Fibroblast of skin of right biceps (primary cell): ENCODE data around the gene CEP57.

Experiments used
- DNase-seq: peaks from one replicate; pipeline ENCODE4 v3.0.0-alpha.2; 2013

Gene CEP57

GRCh38 chr11:95790123-95790932 is at the start of gene CEP57:
CEP57 (plus strand) TSS chr11:95790498; CDS start chr11:95790699, 201 bp downstream.
- peak; percentile 99 for DNase-seq

DNA sequence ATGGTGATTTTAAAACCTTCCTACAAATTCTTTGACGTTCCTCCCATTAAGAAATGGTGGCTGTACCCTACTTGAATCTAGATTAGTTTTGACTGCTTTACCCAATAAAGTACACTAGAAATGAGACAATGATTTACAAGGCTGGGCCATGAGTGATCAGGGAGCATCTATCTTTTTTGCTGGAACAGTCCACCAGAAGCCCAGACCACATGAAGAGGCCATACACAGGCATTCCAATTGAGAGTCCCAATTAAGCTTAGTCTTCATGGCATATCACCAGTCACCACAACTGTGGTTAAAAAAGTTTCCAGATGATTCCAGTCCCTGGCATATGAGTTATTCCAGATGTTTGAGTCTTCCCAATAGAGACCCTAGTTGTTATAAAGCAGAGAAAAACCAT is 40.2 kb upstream of the CEP57 start:
- DNase-seq, result no peak

GRCh38 chr11:95751515-95751914 is 38.8 kb upstream of the CEP57 start:
- no peak for DNase-seq

DNA sequence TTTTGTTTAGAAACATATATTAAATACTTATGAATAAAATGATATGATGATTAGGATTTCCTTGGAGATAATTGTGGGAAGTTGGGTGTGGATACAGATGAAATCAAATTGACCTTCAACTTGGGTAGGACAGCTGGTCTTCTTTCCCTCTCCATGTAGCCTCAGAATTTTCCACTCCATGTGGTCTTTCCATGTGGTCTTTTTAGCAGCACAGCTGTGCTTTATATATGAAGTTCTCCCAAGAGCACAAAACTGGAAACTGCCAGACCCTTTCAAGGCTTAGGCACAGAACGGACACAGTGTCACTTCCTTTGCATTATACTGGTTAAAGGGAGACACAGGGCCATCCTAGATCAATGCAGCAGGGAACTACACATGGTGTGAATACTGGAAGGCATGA is 29.4 kb upstream of the CEP57 start:
- DNase-seq, result peak; percentile 2

GRCh38 chr11:95762534-95762933 is 27.8 kb upstream of the CEP57 start:
- peak; percentile 53 for DNase-seq

DNA sequence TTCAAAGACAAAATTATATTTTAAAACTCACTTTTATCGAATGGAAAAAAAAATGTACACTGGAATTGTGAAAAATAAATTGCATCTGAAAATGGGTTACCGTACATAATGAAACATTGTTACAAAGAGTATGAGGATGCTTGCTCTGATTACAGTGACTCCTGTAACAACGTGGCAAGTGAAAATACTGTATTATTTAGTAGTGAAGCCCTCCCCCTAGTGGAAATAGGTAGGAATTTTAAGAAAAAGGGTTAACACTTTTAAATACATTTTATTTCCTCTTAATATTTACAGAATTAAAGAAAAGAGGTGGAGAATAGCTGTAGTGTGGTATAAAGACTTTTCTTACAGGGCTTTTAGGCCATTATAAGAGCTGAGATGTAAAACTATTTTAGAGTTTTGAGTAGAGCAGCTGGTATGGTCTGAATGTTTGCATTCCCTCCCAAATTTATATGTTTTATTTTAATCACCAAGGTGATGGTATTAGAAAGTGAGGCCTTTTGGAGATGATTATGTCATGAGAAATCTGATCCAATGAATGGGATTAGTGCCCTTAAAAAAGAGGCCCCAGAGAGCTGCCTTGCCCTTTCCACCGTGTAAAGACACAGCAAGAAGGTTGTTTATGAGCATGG is 25.9 kb upstream of the CEP57 start:
- peak; percentile 64 for DNase-seq

DNA sequence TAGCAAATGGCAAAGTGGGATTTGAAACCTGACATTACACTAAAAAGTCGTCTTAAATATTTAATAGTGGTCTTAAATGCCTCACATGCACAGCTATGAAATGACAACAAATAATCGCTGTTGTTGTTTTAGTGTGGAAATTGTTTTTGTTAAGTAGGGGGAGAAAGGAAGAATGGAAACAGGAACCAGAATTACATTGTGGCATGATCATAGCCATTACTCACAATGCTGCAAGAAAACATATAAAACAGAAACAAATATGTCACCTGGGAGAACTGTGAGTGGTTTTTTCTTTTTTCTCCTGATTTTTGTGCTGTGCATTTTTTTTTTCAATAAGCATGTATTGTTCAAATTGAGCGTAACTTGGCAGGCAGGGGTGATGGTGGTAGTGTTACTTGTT is 23.6 kb upstream of the CEP57 start:
- no peak for DNase-seq

- DNase-seq, result peak; percentile 55
Measured at GRCh38 chr11:95767498-95767897, 22.8 kb upstream of the CEP57 start.

DNA sequence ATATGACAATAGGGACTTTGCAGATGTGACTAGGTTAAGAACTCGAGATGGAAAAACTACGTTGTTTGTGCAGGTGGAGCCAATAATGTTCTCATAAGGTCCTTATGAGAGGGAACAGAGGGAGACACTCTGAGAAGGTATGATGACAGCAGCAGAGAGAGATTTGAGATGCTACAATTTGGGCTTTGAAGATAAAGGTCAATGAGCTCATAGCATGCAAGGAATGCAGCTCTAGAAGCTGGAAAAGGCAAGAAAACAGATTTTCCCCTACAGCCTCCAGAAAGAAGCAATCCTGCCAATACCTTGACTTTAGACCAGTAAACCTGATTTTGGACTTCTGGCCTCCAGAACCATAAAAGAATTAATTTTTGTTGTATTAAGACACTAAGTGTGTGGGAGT is 21.8 kb upstream of the CEP57 start:
- DNase-seq, result peak; percentile 19

GRCh38 chr11:95776859-95777258 is 13.4 kb upstream of the CEP57 start:
- DNase-seq, result no peak

- no peak for DNase-seq
Measured at GRCh38 chr11:95778699-95779098, 11.6 kb upstream of the CEP57 start.

GRCh38 chr11:95780544-95780943 is 9.8 kb upstream of the CEP57 start:
- no peak for DNase-seq

- DNase-seq, result peak; percentile 47
Measured at GRCh38 chr11:95788921-95789505, 1.3 kb upstream of the CEP57 start.

- peak; percentile 100 for DNase-seq
Measured at GRCh38 chr11:95789506-95790122, 684 bp upstream of the CEP57 start, which contains the start of gene FAM76B. FAM76B (minus strand) TSS chr11:95789782; CDS start chr11:95789478, 304 bp downstream.

DNA sequence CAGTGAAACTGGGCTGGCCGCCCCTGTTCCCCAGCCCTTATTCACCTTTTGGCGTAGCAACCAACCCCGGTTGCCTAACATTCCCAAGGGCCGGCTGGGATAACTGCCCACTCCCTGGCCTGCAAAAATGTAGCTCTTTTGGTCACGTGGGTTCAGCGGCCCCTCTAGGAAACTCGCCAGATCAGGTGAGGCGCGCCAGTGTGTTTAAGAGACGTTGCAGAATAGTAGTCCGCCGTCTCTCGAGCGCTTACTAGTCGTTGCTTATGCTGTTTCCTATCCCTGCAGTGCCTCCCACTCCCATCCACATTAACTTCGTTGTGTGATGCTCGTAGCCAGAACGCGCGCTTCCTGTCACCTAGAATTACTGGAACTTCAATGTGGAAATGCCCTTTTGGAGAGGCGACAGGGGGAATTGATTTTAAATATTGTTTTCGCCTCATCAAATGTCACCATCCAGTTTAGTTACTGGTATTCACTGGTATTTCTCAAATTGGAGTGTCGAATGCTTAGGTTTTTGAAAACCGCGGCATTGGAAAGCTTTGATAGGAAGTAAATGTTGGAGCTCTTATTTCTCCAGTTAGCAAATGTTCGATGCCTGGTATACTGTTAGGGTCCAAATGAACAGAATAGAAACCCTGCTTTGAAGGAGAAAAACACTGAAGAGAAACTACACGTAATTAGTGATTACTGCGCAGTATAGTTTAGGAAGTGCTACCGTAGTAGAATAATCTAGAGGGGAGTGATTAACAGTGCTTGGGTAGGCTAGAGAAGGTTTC is 823 bp downstream of the CEP57 start:
- peak; percentile 45 for DNase-seq

GRCh38 chr11:95791709-95792033 is 1.4 kb downstream of the CEP57 start:
- DNase-seq, result no peak

GRCh38 chr11:95792200-95792599 is 1.9 kb downstream of the CEP57 start:
- no peak for DNase-seq

DNA sequence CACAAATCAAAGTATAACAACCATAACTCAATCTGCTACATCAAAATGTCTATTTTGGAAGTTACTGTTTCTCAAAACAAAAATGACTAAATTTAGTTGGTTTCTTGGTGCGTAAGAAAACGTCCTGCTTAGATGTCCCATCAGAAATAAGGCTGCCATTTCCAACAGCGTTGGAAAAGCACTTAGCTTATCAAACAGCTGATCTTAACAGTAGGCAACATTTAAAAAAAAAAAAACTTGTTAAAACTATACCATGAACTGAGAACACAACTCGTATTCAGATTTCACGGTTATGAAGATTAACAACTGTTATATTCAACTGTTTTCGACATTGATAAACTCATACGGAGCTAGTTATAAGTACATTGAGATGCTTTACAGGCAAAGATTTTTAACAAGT is 2.4 kb downstream of the CEP57 start:
- no peak for DNase-seq

GRCh38 chr11:95793116-95793515 is 2.8 kb downstream of the CEP57 start:
- peak; percentile 1 for DNase-seq

- no peak for DNase-seq
Measured at GRCh38 chr11:95794086-95794485, 3.8 kb downstream of the CEP57 start.

GRCh38 chr11:95795627-95796295 is 5.5 kb downstream of the CEP57 start:
- DNase-seq, result no peak

DNA sequence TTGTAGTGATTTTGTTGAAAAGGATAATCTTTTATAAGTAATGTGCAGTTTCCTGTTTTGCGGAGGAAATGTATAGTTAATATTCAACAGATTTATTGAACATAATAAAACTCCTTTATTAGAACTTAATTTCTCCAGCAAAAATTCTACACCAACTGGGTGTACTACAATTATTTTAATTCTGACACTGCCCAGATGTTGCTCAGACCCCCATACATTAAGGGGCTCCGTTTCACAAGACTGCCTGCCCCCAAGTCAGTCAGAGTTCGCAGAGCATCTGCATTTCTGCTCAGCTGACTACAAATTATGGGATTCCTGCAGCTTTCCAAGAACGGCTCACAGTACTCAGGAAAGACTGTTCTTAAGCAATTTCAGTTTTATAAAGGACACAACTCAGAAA is 6.2 kb downstream of the CEP57 start:
- no peak for DNase-seq
